H1 (cell line): ENCODE data around the gene C18orf63. TPM values are rescaled to one million over a fixed set of nuclear protein-coding genes. Genes with fewer than 3 reads are reported as not detected.

Experiments used
- CTCF ChIA-PET: fragments of 300-600 bp; sonication (Branson Sonifier 250); formaldehyde crosslinking; loops from one replicate; lab custom pipeline; 2021; ENCODE audit not compliant: partially characterized antibody; lab: Charles Lee
- POLR2A ChIA-PET: fragments of 300-600 bp; sonication (Branson Sonifier 250); formaldehyde crosslinking; loops from one replicate; lab custom pipeline; 2021; ENCODE audit warnings: inconsistent platforms; ENCODE audit not compliant: partially characterized antibody; lab: Charles Lee
- DNase-seq, 2 experiments: peaks; one replicate each; pipeline versions ENCODE4 v3.0.0 to v3.0.0-alpha.2; 2010 to 2022; ENCODE audit warnings: low spot score in 2 of 2, low read depth in 1 of 2, mixed read lengths in 1 of 2
- FAIRE-seq: peaks from 2 replicates; lab custom pipeline; 2011; peaks lifted over from hg19 to GRCh38; lab: Jason Lieb, UNC
- H2AFZ ChIP-seq: 2 replicates; pipeline ENCODE4 v1.8.1; 2012; ENCODE audit warnings: low read length, inconsistent platforms
- H2AK5ac ChIP-seq: 2 replicates; pipeline ENCODE4 v1.6.1; 2013; ENCODE audit warnings: low read depth, low read length
- H2BK120ac ChIP-seq: replicated peaks from 2 replicates; pipeline ENCODE3; 2013; ENCODE audit warnings: low read depth, low read length, inconsistent platforms
- H2BK12ac ChIP-seq: 2 replicates; pipeline ENCODE4 v1.6.1; 2013; ENCODE audit warnings: low read depth, low read length
- H2BK15ac ChIP-seq: 2 replicates; pipeline ENCODE4 v1.6.1; 2013; ENCODE audit warnings: low read length
- H2BK20ac ChIP-seq: 2 replicates; pipeline ENCODE4 v1.6.1; 2013; ENCODE audit warnings: low read length
- H2BK5ac ChIP-seq: 2 replicates; pipeline ENCODE4 v1.6.1; 2013; ENCODE audit warnings: low read depth, low read length
- H3K14ac ChIP-seq: 2 replicates; pipeline ENCODE4 v1.6.1; 2013; ENCODE audit warnings: inconsistent platforms; ENCODE audit not compliant: insufficient read length
- H3K18ac ChIP-seq: 2 replicates; pipeline ENCODE4 v1.6.1; 2013; ENCODE audit warnings: low read length; ENCODE audit errors: extremely low read depth
- H3K23ac ChIP-seq: 2 replicates; pipeline ENCODE4 v1.6.1; 2013; ENCODE audit warnings: inconsistent platforms; ENCODE audit not compliant: insufficient read length
- H3K23me2 ChIP-seq: 2 replicates; pipeline ENCODE4 v1.6.1; 2013; ENCODE audit warnings: low read depth, low read length
- H3K27ac ChIP-seq: 2 replicates; pipeline ENCODE4 v1.6.1; 2011; ENCODE audit warnings: low read depth, low read length, inconsistent platforms
- H3K27me3 ChIP-seq, 4 experiments: replicated peaks in 1 of 4; 1 replicate in 1 of 4; 2 replicates in 3 of 4; pipeline versions ENCODE4 v1.6.1 to v1.8.1; 2011 to 2013; ENCODE audit warnings: low read length in 3 of 4, mild to moderate bottlenecking in 3 of 4, inconsistent platforms in 2 of 4, mixed read lengths in 2 of 4, moderate library complexity in 1 of 4; ENCODE audit not compliant: control insufficient read depth in 3 of 4, insufficient read depth in 3 of 4; ENCODE audit errors: extremely low read depth in 1 of 4
- H3K36me3 ChIP-seq, 4 experiments: 2 replicates each; pipeline versions ENCODE4 v1.6.1 to v1.8.1; 2011 to 2013; ENCODE audit warnings: mild to moderate bottlenecking in 4 of 4, low read length in 3 of 4, moderate library complexity in 2 of 4, control low read depth in 1 of 4, inconsistent platforms in 1 of 4; ENCODE audit not compliant: insufficient read depth in 4 of 4, control insufficient read depth in 2 of 4
- H3K4ac ChIP-seq: replicated peaks from 2 replicates; pipeline ENCODE3; 2013; ENCODE audit warnings: low read length, low read depth, mixed read lengths, inconsistent platforms; ENCODE audit not compliant: insufficient read length
- H3K4me1 ChIP-seq, 4 experiments: replicated peaks in 1 of 4; 1 replicate in 1 of 4; 2 replicates in 3 of 4; pipeline versions ENCODE4 v1.6.1 to v1.8.1; 2011 to 2013; ENCODE audit warnings: low read length in 3 of 4, inconsistent platforms in 2 of 4, mixed read lengths in 1 of 4; ENCODE audit not compliant: insufficient read depth in 4 of 4, control insufficient read depth in 3 of 4
- H3K4me2 ChIP-seq, 2 experiments: 2 replicates each; pipeline versions ENCODE4 v1.6.1 to v1.8.1; 2011 to 2013; ENCODE audit warnings: low read depth in 2 of 2, low read length in 2 of 2, control low read depth in 1 of 2, inconsistent platforms in 1 of 2, mild to moderate bottlenecking in 1 of 2; ENCODE audit not compliant: insufficient read depth in 1 of 2
- H3K4me3 ChIP-seq, 4 experiments: fragments of 200-600, 300-600 bp in 1 of 4; sonication (generic), shearing (Covaris generic), sonication (Bioruptor Twin) in 1 of 4; 2 replicates each; pipeline versions ENCODE4 v1.5.1 to v1.8.1; 2011 to 2016; ENCODE audit warnings: low read length in 4 of 4, low read depth in 3 of 4, control low read depth in 2 of 4, inconsistent platforms in 2 of 4, mild to moderate bottlenecking in 2 of 4, mixed read lengths in 1 of 4, moderate library complexity in 1 of 4; ENCODE audit not compliant: insufficient read depth in 2 of 4; ENCODE audit errors: extremely low read depth in 1 of 4
- H3K56ac ChIP-seq: replicated peaks from 2 replicates; pipeline ENCODE3; 2013; ENCODE audit warnings: low read depth, mild to moderate bottlenecking, mixed read lengths, low read length, inconsistent platforms; ENCODE audit not compliant: insufficient read length
- H3K79me1 ChIP-seq: 2 replicates; pipeline ENCODE4 v1.6.1; 2013; ENCODE audit warnings: low read depth, low read length, control low read depth
- H3K79me2 ChIP-seq, 2 experiments: 2 replicates each; pipeline versions ENCODE4 v1.6.1 to v1.8.1; 2012 to 2013; ENCODE audit warnings: low read length in 2 of 2, mild to moderate bottlenecking in 2 of 2, inconsistent platforms in 1 of 2; ENCODE audit not compliant: insufficient read depth in 2 of 2, control insufficient read depth in 1 of 2
- H3K9ac ChIP-seq, 4 experiments: replicated peaks in 1 of 4; 1 replicate in 1 of 4; 2 replicates in 3 of 4; pipeline versions ENCODE4 v1.6.1 to v1.8.1; 2011 to 2013; ENCODE audit warnings: low read depth in 3 of 4, low read length in 3 of 4, control low read depth in 2 of 4, mild to moderate bottlenecking in 2 of 4, moderate library complexity in 2 of 4, inconsistent platforms in 1 of 4; ENCODE audit errors: extremely low read depth in 1 of 4
- H3K9me3 ChIP-seq, 2 experiments: 2 replicates each; pipeline versions ENCODE4 v1.6.1 to v1.8.1; 2012 to 2013; ENCODE audit warnings: mild to moderate bottlenecking in 2 of 2, moderate library complexity in 2 of 2, control low read depth in 1 of 2, inconsistent platforms in 1 of 2, low read depth in 1 of 2, low read length in 1 of 2, mixed read lengths in 1 of 2; ENCODE audit not compliant: insufficient read depth in 2 of 2
- H4K20me1 ChIP-seq, 2 experiments: replicated peaks in 1 of 2; 2 replicates each; pipeline versions ENCODE3 to v1.8.1; 2011 to 2013; ENCODE audit warnings: inconsistent platforms in 2 of 2, low read length in 2 of 2, mild to moderate bottlenecking in 1 of 2; ENCODE audit not compliant: insufficient read depth in 2 of 2, control insufficient read depth in 1 of 2
- H4K5ac ChIP-seq: 2 replicates; pipeline ENCODE4 v1.6.1; 2013; ENCODE audit warnings: low read length, low read depth, mixed read lengths, inconsistent platforms; ENCODE audit not compliant: insufficient read length
- H4K8ac ChIP-seq: 2 replicates; pipeline ENCODE4 v1.8.0; 2013; ENCODE audit warnings: mild to moderate bottlenecking, moderate library complexity, low read length, inconsistent platforms; ENCODE audit not compliant: insufficient read depth; ENCODE audit errors: extremely low read depth
- H4K91ac ChIP-seq: replicated peaks from 2 replicates; pipeline ENCODE3; 2013; ENCODE audit warnings: low read length, mixed read lengths, inconsistent platforms; ENCODE audit not compliant: insufficient read length
- ASH2L ChIP-seq: fragments of 200-600, 300-600 bp; sonication (generic); IDR thresholded peaks from one replicate; pipeline ENCODE4 v1.7.1; 2017; ENCODE audit warnings: low read length
- CBX8 ChIP-seq: fragments of 300-800, 300-1000 bp; sonication (generic); IDR thresholded peaks from 2 replicates; pipeline ENCODE4 v1.7.1; 2016; ENCODE audit warnings: low read depth, low read length, borderline replicate concordance
- CHD2 ChIP-seq: IDR thresholded peaks from 2 replicates; pipeline ENCODE4 v1.6.1; 2012; ENCODE audit warnings: low read length, improper control_type of control experiment
- EP300 ChIP-seq, 2 experiments: IDR thresholded peaks; 1 replicate in 1 of 2; 2 replicates in 1 of 2; pipeline ENCODE4 v1.6.1; 2011 to 2012; ENCODE audit warnings: low read depth in 2 of 2, low read length in 2 of 2, mild to moderate bottlenecking in 2 of 2, borderline replicate concordance in 1 of 2, inconsistent platforms in 1 of 2, moderate library complexity in 1 of 2
- GTF2F1 ChIP-seq: IDR thresholded peaks from 2 replicates; pipeline ENCODE4 v1.6.1; 2012; ENCODE audit warnings: low read depth, low read length, improper control_type of control experiment, borderline replicate concordance
- whole genome bisulfite sequencing, 2 experiments: shearing (Covaris generic) in 1 of 2; methylation state at CpG; one replicate each; pipeline versions ENCODE4 v1.1.6 to v1.1.7; 2013 to 2015; ENCODE audit warnings: low lambda C conversion rate in 2 of 2, mixed read lengths in 2 of 2, inconsistent platforms in 1 of 2, low coverage in 1 of 2, missing lambda C conversion rate in 1 of 2; ENCODE audit not compliant: insufficient replicate concordance in 2 of 2, insufficient coverage in 1 of 2, insufficient read length in 1 of 2; ENCODE audit errors: extremely low coverage in 1 of 2, missing lambda C conversion rate in 1 of 2; 5-methylcytosine and 5-hydroxymethylcytosine counted together
- polyA plus RNA-seq, 7 experiments: library from polyadenylated mRNA; depleted of rRNA in 3 of 7; stranded (reverse) in 5 of 7; unstranded in 2 of 7; fragments of >200 nt in 5 of 7; fragments of 200-250 nt in 2 of 7; gene quantifications; 1 replicate in 5 of 7; 2 replicates in 1 of 7; 4 replicates in 1 of 7; pipeline versions ENCODE4 v1.2.1 to v1.2.3, GENCODE V29; 2011 to 2013; ENCODE audit warnings: missing spikeins in 2 of 7, mixed read lengths in 2 of 7
- total RNA-seq: library from RNA; stranded (reverse); fragmentation: NEBNext Ultra II Directional; extraction: Animal tissue kit (Norgen Biotek cat#: 25700); gene quantifications from 2 replicates; pipeline ENCODE4 v1.2.1, GENCODE V29; 2021

The C18orf63 gene
- total and polyA plus RNA-seq, 2 of the 8 experiments (the other 6 are each of a cell fraction or from before 2014, with no cell fraction given), result not detected

DNA sequence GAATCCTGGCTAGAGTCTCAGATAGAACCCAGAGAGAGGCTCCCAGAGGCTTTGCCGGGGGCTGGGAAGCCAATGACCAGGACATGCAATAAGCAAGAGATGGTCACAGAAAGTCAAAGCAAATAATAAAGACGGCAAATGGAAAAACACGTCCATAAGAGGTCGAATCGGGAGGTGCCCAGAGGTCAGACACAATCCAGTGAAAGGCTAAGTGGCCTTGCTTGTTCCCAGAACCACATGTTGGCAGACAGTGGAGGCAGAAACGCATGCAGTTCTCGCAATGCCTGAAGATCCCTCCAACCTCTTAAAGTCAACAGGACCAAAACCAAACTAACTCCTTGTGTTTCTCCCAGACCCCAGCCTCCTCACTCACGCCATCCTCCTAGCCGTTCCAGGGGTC is 26.9 kb upstream of the C18orf63 start:
- H3K27ac ChIP-seq, result no peak overlapping the region
- TF ChIP-seq CBX8 (no peak), CHD2 (no peak), GTF2F1 (no peak), EP300 (IDR thresholded peaks at IDR 0.05; ENCODE audit: borderline replicate concordance in 1 of 2, low read depth in 2 of 2, low read length in 2 of 2) (no peak), ASH2L (no peak)
- TF ChIP-seq, all 59 proteins: peak for 0
- H3K36me3 ChIP-seq, result no peaks in the 10 kb centered on the region
- no peak overlapping the region for H2BK120ac ChIP-seq
- peaks cover 9% of the 10 kb centered on the region for H3K79me1 ChIP-seq
- peak overlapping the region in 1 of 4 experiments; percentile 20; a peak in 1 of 7 replicates for H3K9ac ChIP-seq
- peaks cover 0 to 6% of the 10 kb centered on the region in 2 experiments; a peak in 1 of 4 replicates for H3K9me3 ChIP-seq
- H2BK15ac ChIP-seq, result 0 out of 2 replicates have a peak overlapping the region, but pooled peaks have one; percentile 36
- peak overlapping the region; percentile 25 for H4K91ac ChIP-seq
- FAIRE-seq (no peak), DNase-seq (no peak)
- no peak overlapping the region for H2AK5ac ChIP-seq
- no peak overlapping the region for H3K4ac ChIP-seq
- H2BK20ac ChIP-seq, result peak overlapping the region; percentile 74
- peaks cover 8% of the 10 kb centered on the region; the same call in 1 of the 2 replicates for H3K23me2 ChIP-seq
- H2BK12ac ChIP-seq, result peak overlapping the region; percentile 94; the same call in 1 of the 2 replicates
- peak overlapping the region; percentile 87; the same call in 1 of the 2 replicates for H2BK5ac ChIP-seq
- no peak overlapping the region for H3K56ac ChIP-seq
- no peaks in the 10 kb centered on the region for H3K27me3 ChIP-seq
- WGBS, 2 experiments, result 87% methylated on average over 9 of the region's 9 CpGs; no CpG with 5 or more reads in 1 of the 2 experiments
- H3K79me2 ChIP-seq, result peaks cover 12 to 66% of the 10 kb centered on the region in 2 experiments
- no peak overlapping the region for H4K8ac ChIP-seq
- H4K20me1 ChIP-seq, result no peaks in the 10 kb centered on the region
- H3K4me1 ChIP-seq, result peaks cover 7 to 25% (median 11%) of the 10 kb centered on the region in 4 experiments; a peak in 6 of 7 replicates
- ChIA-PET POLR2A (interaction anchor here (1.2 to 1.3 kb wide), 2 partner anchors 13 to 20 kb away, joined by 3 read pairs; no protein-coding TSS in a partner anchor), CTCF (interaction anchor here (0.9 kb wide), 1 partner anchor 40 kb away, joined by 3 read pairs; no protein-coding TSS in a partner anchor)
- no peak overlapping the region for H4K5ac ChIP-seq
- peak overlapping the region in 1 of 2 experiments; percentile 48; a peak in 1 of 4 replicates for H3K4me2 ChIP-seq
- H3K23ac ChIP-seq, result no peak overlapping the region
- H3K4me3 ChIP-seq, result no peak overlapping the region
- no peak overlapping the region for H3K14ac ChIP-seq
- no peak overlapping the region for H2AFZ ChIP-seq
- 0 out of 2 replicates have a peak overlapping the region, but pooled peaks have one; percentile 42 for H3K18ac ChIP-seq
